Fibroblast of lung (primary cell): Measurements from ENCODE around the gene SMARCC1.

ENCODE experiments used
- CTCF ChIP-seq, 2 donors: IDR thresholded peaks in 1 of 2; conservative IDR thresholded peaks in 1 of 2; 1 replicate in 1 of 2; 2 replicates in 1 of 2; pipeline ENCODE4 v1.5.1; 2011 to 2012; ENCODE audit warnings: low read length in 2 of 2, control low read depth in 1 of 2, inconsistent platforms in 1 of 2, low read depth in 1 of 2, mild to moderate bottlenecking in 1 of 2
- EZH2 ChIP-seq: IDR thresholded peaks from 2 replicates; pipeline ENCODE4 v1.5.1; 2012; ENCODE audit warnings: low read length, control low read depth, mild to moderate bottlenecking; ENCODE audit errors: missing control alignments

GRCh38 chr3:47704237-47704612, 77.5 kb downstream of the SMARCC1 start:
- TF ChIP-seq CTCF (conservative IDR thresholded peaks at IDR 0.05 in 1 of 2, IDR thresholded peaks at IDR 0.05 in 1 of 2; ENCODE audit: low read depth in 1 of 2, low read length in 2 of 2) (no peak), EZH2 (no peak)
